C4-2B (cell line): Measurements from ENCODE around the gene GRID1.
"Not testable (repeated sequence)": the region's sequence is repeated elsewhere in the genome, so short reads cannot be mapped to it uniquely, and the experiment has no call there.

Experiments used
- H3K27ac ChIP-seq: fragments of 450-650 bp; 2 replicates; pipeline ENCODE4 v1.5.1; 2017
- CTCF ChIP-seq: fragments of 450-650 bp; conservative IDR thresholded peaks from 2 replicates; pipeline ENCODE4 v1.5.1; 2017; ENCODE audit warnings: mild to moderate bottlenecking
- ZFX ChIP-seq: fragments of 450-650 bp; IDR thresholded peaks from 2 replicates; pipeline ENCODE4 v1.6.1; 2017

The GRID1 gene

GRCh38 chr10:86390337-86391120 lies 23.9 kb upstream of the GRID1 start:
- TF ChIP-seq CTCF (no peak), ZFX (no peak)
- H3K27ac ChIP-seq, result no peak overlapping the region

- H3K27ac ChIP-seq, result no peak overlapping the region
- no peak for TF ChIP-seq ZFX
- no peak for TF ChIP-seq CTCF
These were observed 23.0 kb upstream of the GRID1 start for GRCh38 chr10:86389441-86390193.

GRCh38 chr10:86389109-86389440 lies 22.5 kb upstream of the GRID1 start:
- not testable (repeated sequence) for H3K27ac ChIP-seq

GRCh38 chr10:86388119-86388704 lies 21.6 kb upstream of the GRID1 start:
- no peak overlapping the region for H3K27ac ChIP-seq
- no peak for TF ChIP-seq CTCF
- TF ChIP-seq ZFX, result no peak

- H3K27ac ChIP-seq, result no peak overlapping the region
- no peak for TF ChIP-seq CTCF
- TF ChIP-seq ZFX, result no peak
These were observed 20.7 kb upstream of the GRID1 start for GRCh38 chr10:86387178-86387794.

- TF ChIP-seq CTCF (no peak), ZFX (no peak)
- H3K27ac ChIP-seq, result no peak overlapping the region
These were observed 19.2 kb upstream of the GRID1 start for GRCh38 chr10:86385806-86386205.

GRCh38 chr10:86377797-86378146 lies 11.2 kb upstream of the GRID1 start:
- TF ChIP-seq ZFX (no peak), CTCF (no peak)
- H3K27ac ChIP-seq, result no peak overlapping the region
